Transverse colon (tissue), 4 donors: ENCODE measurements around the gene CCNI2.

ENCODE experiments used
- CTCF ChIP-seq, 5 experiments: fragments of 200-600 bp in 3 of 5; fragments of 450-650 bp in 2 of 5; sonication (generic) in 3 of 5; IDR thresholded peaks; 1 replicate in 2 of 5; 2 replicates in 3 of 5; pipeline ENCODE4 v1.5.1; 2016 to 2017; ENCODE audit warnings: antibody characterized with exemption in 5 of 5, inconsistent platforms in 3 of 5, mild to moderate bottlenecking in 2 of 5, moderate library complexity in 1 of 5
- POLR2A ChIP-seq: fragments of 450-650 bp; IDR thresholded peaks from one replicate; pipeline ENCODE4 v1.6.1; 2016; ENCODE audit warnings: antibody characterized with exemption, mild to moderate bottlenecking, moderate library complexity
- POLR2AphosphoS5 ChIP-seq, 3 donors: sonication (generic); formaldehyde crosslinking; IDR thresholded peaks; one replicate each; pipeline ENCODE4 v1.6.1; 2016; ENCODE audit warnings: antibody characterized with exemption in 3 of 3

GRCh38 chr5:132768485-132768868 lies 21.3 kb downstream of the CCNI2 start:
- no peak for TF ChIP-seq CTCF (IDR thresholded peaks at IDR 0.05)
- no peak for TF ChIP-seq POLR2A
- TF ChIP-seq POLR2AphosphoS5 (IDR thresholded peaks at IDR 0.05): no peak
